Measurements from ENCODE around the gene OSBPL10. TPM values are rescaled to one million over a fixed set of nuclear protein-coding genes. Genes with fewer than 3 reads are reported as not detected.
A peak's percentile ranks its signal among the peaks of the same experiment; 100 is the strongest.

OSBPL10 gene
- total RNA-seq, 1 experiment from 2014 or later, result 172 TPM

DNA sequence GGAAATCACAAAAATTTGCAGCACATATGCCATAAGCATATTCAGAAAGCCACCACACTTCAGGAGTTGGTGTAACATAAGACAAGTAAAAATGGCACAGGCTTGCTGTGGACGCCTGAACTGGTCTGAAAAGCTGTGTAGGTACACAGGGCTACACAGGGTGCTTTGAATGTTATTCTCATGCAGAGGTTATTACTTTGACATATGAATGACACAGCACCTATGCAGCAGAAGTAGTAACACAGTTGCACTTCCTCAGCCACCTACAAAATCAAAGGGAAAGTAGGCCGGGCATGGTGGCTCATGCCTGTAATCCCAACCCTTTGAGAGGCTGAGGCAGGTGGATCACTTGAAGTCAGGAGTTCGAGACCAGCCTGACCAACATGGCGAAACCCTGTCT is 54.5 kb downstream of the OSBPL10 start:
- ChIA-PET POLR2A (interaction anchor here (1.0 kb wide), 1 partner anchor 38 kb away, joined by 3 read pairs; no protein-coding TSS in a partner anchor), CTCF (interaction anchor here (0.9 kb wide), 1 partner anchor 15 kb away, joined by 3 read pairs; no protein-coding TSS in a partner anchor)
- Mint-ChIP-seq H3K27me3 (ENCODE audit: insufficient read depth, unreplicated experiment) (no peaks in the 10 kb centered on the region), H3K4me1 (ENCODE audit: insufficient read depth, unreplicated experiment) (peaks cover 34% of the 10 kb centered on the region), H3K36me3 (ENCODE audit: insufficient read depth, unreplicated experiment) (peaks cover 11% of the 10 kb centered on the region), H3K27ac (ENCODE audit: low read depth, unreplicated experiment) (peak overlapping the region; percentile 17), H3K4me3 (ENCODE audit: unreplicated experiment) (no peak overlapping the region), H3K9me3 (ENCODE audit: unreplicated experiment) (no peaks in the 10 kb centered on the region)
- no peak for DNase-seq (ENCODE audit: unreplicated experiment)
- TF ChIP-seq, protein P1, sequence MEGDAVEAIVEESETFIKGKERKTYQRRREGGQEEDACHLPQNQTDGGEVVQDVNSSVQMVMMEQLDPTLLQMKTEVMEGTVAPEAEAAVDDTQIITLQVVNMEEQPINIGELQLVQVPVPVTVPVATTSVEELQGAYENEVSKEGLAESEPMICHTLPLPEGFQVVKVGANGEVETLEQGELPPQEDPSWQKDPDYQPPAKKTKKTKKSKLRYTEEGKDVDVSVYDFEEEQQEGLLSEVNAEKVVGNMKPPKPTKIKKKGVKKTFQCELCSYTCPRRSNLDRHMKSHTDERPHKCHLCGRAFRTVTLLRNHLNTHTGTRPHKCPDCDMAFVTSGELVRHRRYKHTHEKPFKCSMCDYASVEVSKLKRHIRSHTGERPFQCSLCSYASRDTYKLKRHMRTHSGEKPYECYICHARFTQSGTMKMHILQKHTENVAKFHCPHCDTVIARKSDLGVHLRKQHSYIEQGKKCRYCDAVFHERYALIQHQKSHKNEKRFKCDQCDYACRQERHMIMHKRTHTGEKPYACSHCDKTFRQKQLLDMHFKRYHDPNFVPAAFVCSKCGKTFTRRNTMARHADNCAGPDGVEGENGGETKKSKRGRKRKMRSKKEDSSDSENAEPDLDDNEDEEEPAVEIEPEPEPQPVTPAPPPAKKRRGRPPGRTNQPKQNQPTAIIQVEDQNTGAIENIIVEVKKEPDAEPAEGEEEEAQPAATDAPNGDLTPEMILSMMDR (IDR thresholded peaks at IDR 0.05; ENCODE audit: unreplicated experiment), result no peak
- intact Hi-C loops (cut with micrococcal nuclease), result no loop called here
- no TSS peak for BruUV-seq (replicated peaks)

DNA sequence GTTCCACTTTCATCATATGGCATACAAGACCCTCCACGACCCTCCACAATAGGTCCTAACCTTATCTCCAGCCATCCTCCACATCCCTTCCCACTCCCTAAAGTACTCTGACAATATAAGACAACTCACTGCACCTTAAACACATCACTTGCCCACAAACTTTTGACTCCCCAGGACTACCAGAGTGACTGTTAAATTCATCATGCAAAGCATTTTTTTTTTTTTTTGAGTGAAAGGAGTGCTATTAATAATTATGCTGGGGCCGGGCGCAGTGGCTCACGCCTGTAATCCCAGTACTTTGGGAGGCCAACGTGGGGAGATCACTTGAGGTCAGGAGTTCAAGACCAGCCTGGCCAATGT is 55.8 kb downstream of the OSBPL10 start:
- BruUV-seq (replicated peaks), result no TSS peak
- Mint-ChIP-seq H3K36me3 (ENCODE audit: insufficient read depth, unreplicated experiment) (peaks cover 15% of the 10 kb centered on the region), H3K9me3 (ENCODE audit: unreplicated experiment) (peaks cover 2% of the 10 kb centered on the region), H3K4me1 (ENCODE audit: insufficient read depth, unreplicated experiment) (peaks cover 31% of the 10 kb centered on the region), H3K27me3 (ENCODE audit: insufficient read depth, unreplicated experiment) (no peaks in the 10 kb centered on the region), H3K27ac (ENCODE audit: low read depth, unreplicated experiment) (peak overlapping the region; percentile 3), H3K4me3 (ENCODE audit: unreplicated experiment) (no peak overlapping the region)
- POLR2A ChIA-PET, result no interaction called here
- CTCF ChIA-PET, result no interaction called here
- no peak for DNase-seq (ENCODE audit: unreplicated experiment)
- intact Hi-C loops (cut with micrococcal nuclease), result no loop called here
- TF ChIP-seq, protein P1 (IDR thresholded peaks at IDR 0.05; ENCODE audit: unreplicated experiment), result no peak

DNA sequence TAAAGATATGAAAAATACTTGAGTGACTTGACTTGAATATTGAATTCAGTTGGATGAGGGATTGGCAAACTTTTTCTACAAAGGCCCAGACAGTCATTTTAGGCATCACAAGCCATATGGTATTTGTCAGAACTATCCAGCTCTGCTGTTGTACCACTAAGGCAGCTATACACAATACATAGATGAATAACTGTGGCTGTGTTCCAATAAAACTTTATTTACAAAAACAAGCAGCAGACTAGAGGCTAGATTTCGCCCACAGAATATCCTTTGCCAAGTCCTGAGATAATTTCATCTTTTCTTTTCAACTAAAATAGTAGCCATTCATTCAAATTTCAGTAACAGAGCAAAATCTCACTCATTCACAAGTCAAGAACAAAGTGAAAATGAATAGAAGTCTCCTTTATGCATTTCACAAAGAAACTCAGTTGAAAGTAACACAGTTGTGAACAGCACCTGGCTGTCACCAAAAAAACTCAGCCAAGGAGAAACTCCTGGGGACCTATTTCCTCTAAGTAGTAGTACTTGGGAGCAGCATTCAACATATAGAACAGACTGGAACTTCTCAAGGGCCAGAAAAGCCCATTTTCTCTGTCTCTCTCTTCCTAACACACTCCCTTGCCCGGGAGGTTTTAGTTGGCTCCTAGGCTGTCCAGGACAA is 56.3 kb downstream of the OSBPL10 start:
- ChIA-PET POLR2A (interaction anchor here (0.8 to 1.0 kb wide), 2 partner anchors 25 to 43 kb away, joined by 3 to 4 read pairs; no protein-coding TSS in a partner anchor), CTCF (no interaction called here)
- Mint-ChIP-seq H3K27me3 (ENCODE audit: insufficient read depth, unreplicated experiment) (no peaks in the 10 kb centered on the region), H3K4me1 (ENCODE audit: insufficient read depth, unreplicated experiment) (peaks cover 34% of the 10 kb centered on the region), H3K4me3 (ENCODE audit: unreplicated experiment) (no peak overlapping the region), H3K36me3 (ENCODE audit: insufficient read depth, unreplicated experiment) (peaks cover 20% of the 10 kb centered on the region), H3K9me3 (ENCODE audit: unreplicated experiment) (peaks cover 7% of the 10 kb centered on the region), H3K27ac (ENCODE audit: low read depth, unreplicated experiment) (peak overlapping the region; percentile 3)
- DNase-seq (ENCODE audit: unreplicated experiment), result no peak
- no TSS peak for BruUV-seq (replicated peaks)
- TF ChIP-seq, protein P1 (IDR thresholded peaks at IDR 0.05; ENCODE audit: unreplicated experiment), result no peak
- intact Hi-C loops (cut with micrococcal nuclease), result no loop called here

DNA sequence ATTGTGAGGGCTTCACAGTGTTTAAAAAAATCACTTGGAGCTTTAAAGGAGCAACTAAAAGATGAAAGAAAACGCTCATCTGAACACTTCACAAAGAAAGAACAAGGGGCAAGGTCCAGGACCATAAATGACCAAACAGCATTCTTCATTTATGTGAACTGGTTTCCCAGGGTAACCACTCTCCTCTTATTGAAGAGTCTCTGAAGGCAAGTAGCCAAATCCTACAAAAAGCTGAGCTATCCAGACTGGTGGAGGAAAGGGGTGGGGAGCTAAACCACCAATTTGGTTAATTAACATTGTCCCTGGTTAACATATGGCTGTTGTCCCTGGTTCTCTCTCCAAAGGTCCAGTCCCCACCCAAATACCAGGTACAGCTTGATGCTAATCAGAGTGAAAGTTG is 58.1 kb downstream of the OSBPL10 start:
- peaks cover 49% of the 10 kb centered on the region for H3K4me1 Mint-ChIP-seq (ENCODE audit: insufficient read depth, unreplicated experiment)
- DNase-seq (ENCODE audit: unreplicated experiment), result no peak
- intact Hi-C loops (cut with micrococcal nuclease), result no loop called here
- CTCF ChIA-PET, result interaction anchor here (0.9 kb wide), 2 partner anchors 44 to 51 kb away, joined by 3 to 4 read pairs; no protein-coding TSS in a partner anchor
- TF ChIP-seq, protein P1 (IDR thresholded peaks at IDR 0.05; ENCODE audit: unreplicated experiment), result no peak
- no TSS peak for BruUV-seq (replicated peaks)
- no peaks in the 10 kb centered on the region for H3K27me3 Mint-ChIP-seq (ENCODE audit: insufficient read depth, unreplicated experiment)
- H3K4me3 Mint-ChIP-seq (ENCODE audit: unreplicated experiment), result no peak overlapping the region
- peaks cover 10% of the 10 kb centered on the region for H3K9me3 Mint-ChIP-seq (ENCODE audit: unreplicated experiment)
- H3K27ac Mint-ChIP-seq (ENCODE audit: low read depth, unreplicated experiment), result peak overlapping the region; percentile 77
- POLR2A ChIA-PET, result interaction anchor here (0.6 to 1.0 kb wide), 4 partner anchors 11 to 43 kb away, joined by 3 to 5 read pairs (median 4); no protein-coding TSS in a partner anchor
- H3K36me3 Mint-ChIP-seq (ENCODE audit: insufficient read depth, unreplicated experiment), result peaks cover 25% of the 10 kb centered on the region

Data from MCF 10A (cell line).